Measurements from ENCODE around the gene CCDC82.

CCDC82 gene

GRCh38 chr11:96329855-96330510 is 59.7 kb downstream of the CCDC82 start:
- H3K9me3 ChIP-seq (ENCODE audit: insufficient read depth, low read length), result no peaks in the 10 kb centered on the region
- H3K4me3 ChIP-seq (ENCODE audit: insufficient read length, low read depth), result no peak overlapping the region
- TF ChIP-seq YY1 (IDR thresholded peaks at IDR 0.05; ENCODE audit: insufficient read depth, insufficient read length) (no peak), SUZ12 (IDR thresholded peaks at IDR 0.05; ENCODE audit: extremely low read depth, insufficient read depth, insufficient read length) (no peak), ZNF274 (IDR thresholded peaks at IDR 0.05; ENCODE audit: low read depth, low read length) (no peak)
- DNase-seq (ENCODE audit: low read depth, low spot score), result no peak
- H3K27me3 ChIP-seq (ENCODE audit: insufficient read depth, insufficient read length), result no peaks in the 10 kb centered on the region
- H3K9ac ChIP-seq (ENCODE audit: insufficient read length, low read depth), result no peak overlapping the region
- peaks cover 3% of the 10 kb centered on the region for H3K4me1 ChIP-seq (ENCODE audit: insufficient read depth, insufficient read length)
- no peaks in the 10 kb centered on the region for H3K36me3 ChIP-seq (ENCODE audit: insufficient read depth, insufficient read length, low read length)

- DNase-seq (ENCODE audit: low read depth, low spot score), result no peak
- H3K36me3 ChIP-seq (ENCODE audit: insufficient read depth, insufficient read length, low read length), result no peaks in the 10 kb centered on the region
- H3K4me1 ChIP-seq (ENCODE audit: insufficient read depth, insufficient read length), result peaks cover 3% of the 10 kb centered on the region
- no peak overlapping the region for H3K9ac ChIP-seq (ENCODE audit: insufficient read length, low read depth)
- H3K27me3 ChIP-seq (ENCODE audit: insufficient read depth, insufficient read length), result no peaks in the 10 kb centered on the region
- no peak overlapping the region for H3K4me3 ChIP-seq (ENCODE audit: insufficient read length, low read depth)
- TF ChIP-seq YY1 (IDR thresholded peaks at IDR 0.05; ENCODE audit: insufficient read depth, insufficient read length), result no peak
- no peak for TF ChIP-seq ZNF274 (IDR thresholded peaks at IDR 0.05; ENCODE audit: low read depth, low read length)
- no peak for TF ChIP-seq SUZ12 (IDR thresholded peaks at IDR 0.05; ENCODE audit: extremely low read depth, insufficient read depth, insufficient read length)
- no peaks in the 10 kb centered on the region for H3K9me3 ChIP-seq (ENCODE audit: insufficient read depth, low read length)
Measured at GRCh38 chr11:96329419-96329818, 60.3 kb downstream of the CCDC82 start.

- H3K4me1 ChIP-seq (ENCODE audit: insufficient read depth, insufficient read length), result peaks cover 3% of the 10 kb centered on the region
- no peak for DNase-seq (ENCODE audit: low read depth, low spot score)
- H3K36me3 ChIP-seq (ENCODE audit: insufficient read depth, insufficient read length, low read length), result peaks cover 3% of the 10 kb centered on the region
- TF ChIP-seq YY1 (IDR thresholded peaks at IDR 0.05; ENCODE audit: insufficient read depth, insufficient read length) (no peak), SUZ12 (IDR thresholded peaks at IDR 0.05; ENCODE audit: extremely low read depth, insufficient read depth, insufficient read length) (no peak), ZNF274 (IDR thresholded peaks at IDR 0.05; ENCODE audit: low read depth, low read length) (no peak)
- H3K9ac ChIP-seq (ENCODE audit: insufficient read length, low read depth), result no peak overlapping the region
- no peaks in the 10 kb centered on the region for H3K27me3 ChIP-seq (ENCODE audit: insufficient read depth, insufficient read length)
- H3K4me3 ChIP-seq (ENCODE audit: insufficient read length, low read depth), result no peak overlapping the region
- no peaks in the 10 kb centered on the region for H3K9me3 ChIP-seq (ENCODE audit: insufficient read depth, low read length)
Measured at GRCh38 chr11:96328395-96329010, 61.2 kb downstream of the CCDC82 start.

GRCh38 chr11:96326959-96327358 is 62.8 kb downstream of the CCDC82 start:
- TF ChIP-seq ZNF274 (IDR thresholded peaks at IDR 0.05; ENCODE audit: low read depth, low read length) (no peak), YY1 (IDR thresholded peaks at IDR 0.05; ENCODE audit: insufficient read depth, insufficient read length) (no peak), SUZ12 (IDR thresholded peaks at IDR 0.05; ENCODE audit: extremely low read depth, insufficient read depth, insufficient read length) (no peak)
- peaks cover 4% of the 10 kb centered on the region for H3K36me3 ChIP-seq (ENCODE audit: insufficient read depth, insufficient read length, low read length)
- H3K27me3 ChIP-seq (ENCODE audit: insufficient read depth, insufficient read length), result no peaks in the 10 kb centered on the region
- H3K9me3 ChIP-seq (ENCODE audit: insufficient read depth, low read length), result no peaks in the 10 kb centered on the region
- DNase-seq (ENCODE audit: low read depth, low spot score), result no peak
- no peak overlapping the region for H3K4me3 ChIP-seq (ENCODE audit: insufficient read length, low read depth)
- no peaks in the 10 kb centered on the region for H3K4me1 ChIP-seq (ENCODE audit: insufficient read depth, insufficient read length)
- H3K9ac ChIP-seq (ENCODE audit: insufficient read length, low read depth), result no peak overlapping the region

GRCh38 chr11:96324912-96325311 is 64.8 kb downstream of the CCDC82 start:
- no peak for TF ChIP-seq SUZ12 (IDR thresholded peaks at IDR 0.05; ENCODE audit: extremely low read depth, insufficient read depth, insufficient read length)
- no peak for TF ChIP-seq ZNF274 (IDR thresholded peaks at IDR 0.05; ENCODE audit: low read depth, low read length)
- Histone ChIP-seq H3K9ac (ENCODE audit: insufficient read length, low read depth) (no peak overlapping the region), H3K9me3 (ENCODE audit: insufficient read depth, low read length) (no peaks in the 10 kb centered on the region), H3K36me3 (ENCODE audit: insufficient read depth, insufficient read length, low read length) (peaks cover 4% of the 10 kb centered on the region), H3K27me3 (ENCODE audit: insufficient read depth, insufficient read length) (no peaks in the 10 kb centered on the region), H3K4me1 (ENCODE audit: insufficient read depth, insufficient read length) (no peaks in the 10 kb centered on the region), H3K4me3 (ENCODE audit: insufficient read length, low read depth) (no peak overlapping the region)
- DNase-seq (ENCODE audit: low read depth, low spot score), result no peak

GRCh38 chr11:96323642-96323985 is 66.1 kb downstream of the CCDC82 start:
- DNase-seq (ENCODE audit: low read depth, low spot score), result no peak
- Histone ChIP-seq H3K4me1 (ENCODE audit: insufficient read depth, insufficient read length) (no peaks in the 10 kb centered on the region), H3K9ac (ENCODE audit: insufficient read length, low read depth) (no peak overlapping the region), H3K27me3 (ENCODE audit: insufficient read depth, insufficient read length) (no peaks in the 10 kb centered on the region), H3K9me3 (ENCODE audit: insufficient read depth, low read length) (no peaks in the 10 kb centered on the region), H3K4me3 (ENCODE audit: insufficient read length, low read depth) (no peak overlapping the region), H3K36me3 (ENCODE audit: insufficient read depth, insufficient read length, low read length) (peaks cover 4% of the 10 kb centered on the region)
- TF ChIP-seq YY1 (IDR thresholded peaks at IDR 0.05; ENCODE audit: insufficient read depth, insufficient read length), result no peak
- TF ChIP-seq ZNF274 (IDR thresholded peaks at IDR 0.05; ENCODE audit: low read depth, low read length), result no peak
- no peak for TF ChIP-seq SUZ12 (IDR thresholded peaks at IDR 0.05; ENCODE audit: extremely low read depth, insufficient read depth, insufficient read length)

GRCh38 chr11:96322775-96323641 is 66.7 kb downstream of the CCDC82 start:
- Histone ChIP-seq H3K27me3 (ENCODE audit: insufficient read depth, insufficient read length) (no peaks in the 10 kb centered on the region), H3K9ac (ENCODE audit: insufficient read length, low read depth) (no peak overlapping the region), H3K4me3 (ENCODE audit: insufficient read length, low read depth) (no peak overlapping the region), H3K9me3 (ENCODE audit: insufficient read depth, low read length) (no peaks in the 10 kb centered on the region), H3K36me3 (ENCODE audit: insufficient read depth, insufficient read length, low read length) (peaks cover 4% of the 10 kb centered on the region), H3K4me1 (ENCODE audit: insufficient read depth, insufficient read length) (no peaks in the 10 kb centered on the region)
- no peak for DNase-seq (ENCODE audit: low read depth, low spot score)
- TF ChIP-seq ZNF274 (IDR thresholded peaks at IDR 0.05; ENCODE audit: low read depth, low read length) (no peak), YY1 (IDR thresholded peaks at IDR 0.05; ENCODE audit: insufficient read depth, insufficient read length) (no peak), SUZ12 (IDR thresholded peaks at IDR 0.05; ENCODE audit: extremely low read depth, insufficient read depth, insufficient read length) (no peak)

All from NT2/D1 (cell line).